HG03460 (cell line): ENCODE data around the gene XPNPEP1.

Source experiments
- ATAC-seq: cut with Tn5 transposase; IDR thresholded peaks from one replicate; pipeline ENCODE4 v1.9.1; 2021; ENCODE audit not compliant: unreplicated experiment

XPNPEP1 gene

DNA sequence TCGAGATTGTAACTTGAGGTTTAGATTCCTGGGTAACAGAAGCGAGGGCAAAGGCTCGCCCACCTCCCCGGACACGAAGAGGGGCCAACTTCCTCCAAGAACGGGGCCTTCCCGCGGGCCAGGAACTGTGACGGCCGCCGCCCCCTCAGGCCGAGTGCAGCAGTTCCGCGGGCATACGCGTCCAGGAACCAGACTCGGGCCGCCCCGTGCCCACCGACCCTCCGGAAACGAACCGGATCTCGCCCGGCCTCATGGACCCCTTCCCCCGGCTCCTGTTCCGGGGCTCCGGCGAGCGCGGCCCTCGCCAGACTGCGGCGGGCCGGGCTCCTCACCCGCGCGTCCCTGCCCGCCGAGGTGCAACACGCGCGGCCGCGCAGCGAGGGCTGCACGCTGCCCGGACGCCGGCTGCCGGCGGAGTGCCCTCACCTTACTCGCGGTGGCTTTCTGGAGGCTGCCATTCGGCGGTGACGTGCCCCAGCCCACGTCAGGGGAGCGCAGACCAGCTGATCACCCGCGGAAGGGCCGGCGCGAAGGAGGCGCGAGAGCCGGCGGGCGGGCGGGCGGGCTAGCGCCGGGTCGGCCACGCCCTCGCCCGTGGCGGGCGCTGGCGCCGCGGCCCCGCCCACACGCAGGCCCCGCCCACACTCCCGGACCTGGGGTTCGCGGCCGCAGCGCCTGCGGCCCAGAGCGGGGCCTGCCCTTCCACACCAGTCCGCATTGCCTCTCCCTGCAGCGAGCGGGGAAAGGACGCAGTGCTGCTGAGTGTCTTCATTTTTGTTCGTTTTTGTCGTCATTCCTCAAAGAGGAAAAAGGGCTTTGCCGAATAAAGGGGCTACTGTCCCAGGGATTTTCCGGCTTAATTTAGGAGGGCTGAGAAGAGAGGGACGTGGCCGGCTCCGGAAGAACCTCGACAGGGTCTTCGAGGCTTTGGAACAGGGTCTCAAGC lies at the start of gene XPNPEP1:
Gene XPNPEP1 (minus strand): TSS at position 536 of the 946 bp plus-strand sequence. CDS start 78 bp downstream, at position 458.
- peak; percentile 95 for ATAC-seq

DNA sequence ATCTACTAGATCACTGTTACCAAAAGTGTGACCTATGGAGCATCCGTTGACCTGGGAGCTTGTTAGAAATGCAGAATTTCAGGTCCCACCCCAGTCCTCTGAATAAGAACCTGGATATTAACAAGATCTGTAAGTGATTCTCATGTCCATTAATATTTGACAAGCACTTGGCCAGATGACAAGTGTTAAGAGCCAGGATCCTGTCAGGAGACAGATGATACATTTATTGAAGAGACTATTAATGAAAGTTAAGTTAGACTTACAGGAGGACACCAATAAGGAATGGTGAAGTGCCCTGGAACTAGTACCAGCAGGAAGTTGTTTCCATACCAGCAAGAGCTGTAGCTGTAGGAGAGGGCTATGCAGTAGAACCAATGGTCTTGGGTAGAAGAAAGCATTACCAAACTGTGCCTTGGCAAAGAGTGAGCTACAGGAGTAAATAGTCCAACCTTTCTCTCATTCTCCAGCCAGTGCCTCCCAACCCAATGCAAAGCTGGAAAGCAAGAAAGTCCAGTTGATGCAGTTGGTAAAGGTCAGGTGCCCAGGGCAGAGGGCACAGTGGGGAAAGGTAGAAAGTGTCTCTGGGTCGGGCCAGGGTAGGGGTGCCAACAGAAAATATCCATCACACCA lies 49.2 kb upstream of the XPNPEP1 start:
- no peak for ATAC-seq

DNA sequence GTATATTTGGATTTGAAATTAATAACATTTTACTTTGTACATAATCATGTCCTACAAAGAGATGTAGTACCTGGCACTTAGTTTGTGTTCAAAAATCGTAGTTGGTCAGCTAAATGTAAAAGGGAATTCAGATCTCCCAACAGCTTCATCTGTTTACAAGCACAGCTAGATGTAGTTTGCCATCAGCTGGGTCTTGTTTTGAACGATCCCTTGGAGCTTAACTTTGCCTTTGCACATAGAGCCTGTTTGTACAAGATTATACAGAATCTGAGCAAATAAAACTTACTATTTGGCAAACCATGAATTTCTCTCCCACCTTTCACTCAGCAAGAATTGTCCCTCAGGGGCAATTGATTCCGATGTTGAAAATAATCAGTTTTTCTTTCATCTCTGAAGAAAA lies 48.3 kb upstream of the XPNPEP1 start:
- no peak for ATAC-seq

DNA sequence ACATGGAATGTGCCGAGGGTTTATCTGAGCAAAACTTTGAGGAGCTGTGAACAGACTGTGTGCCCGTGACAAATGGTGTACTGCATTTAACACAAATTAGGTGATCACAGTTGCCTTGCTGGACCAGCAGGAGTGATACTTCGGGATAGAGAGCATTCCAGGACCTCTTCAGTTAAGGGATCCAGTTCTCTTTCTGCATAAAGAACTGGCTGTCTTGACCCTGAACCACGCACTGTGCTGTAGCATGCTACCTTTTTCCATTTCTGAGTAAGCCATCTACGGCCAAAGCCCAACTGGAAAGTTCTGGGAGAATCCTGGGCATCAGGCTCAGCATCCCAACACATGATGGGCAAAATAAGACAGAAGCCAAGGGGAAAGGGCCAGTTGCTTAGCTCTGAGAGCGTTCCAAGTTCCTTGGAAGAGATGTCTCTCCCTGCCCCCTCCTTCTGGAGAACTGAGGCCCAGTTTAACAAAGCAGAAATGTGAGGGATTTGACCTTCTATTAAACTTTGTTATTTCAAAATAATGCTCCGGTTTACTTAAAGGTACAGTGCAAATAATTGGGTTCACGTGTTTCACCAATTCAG lies 46.5 kb upstream of the XPNPEP1 start:
- ATAC-seq = no peak

DNA sequence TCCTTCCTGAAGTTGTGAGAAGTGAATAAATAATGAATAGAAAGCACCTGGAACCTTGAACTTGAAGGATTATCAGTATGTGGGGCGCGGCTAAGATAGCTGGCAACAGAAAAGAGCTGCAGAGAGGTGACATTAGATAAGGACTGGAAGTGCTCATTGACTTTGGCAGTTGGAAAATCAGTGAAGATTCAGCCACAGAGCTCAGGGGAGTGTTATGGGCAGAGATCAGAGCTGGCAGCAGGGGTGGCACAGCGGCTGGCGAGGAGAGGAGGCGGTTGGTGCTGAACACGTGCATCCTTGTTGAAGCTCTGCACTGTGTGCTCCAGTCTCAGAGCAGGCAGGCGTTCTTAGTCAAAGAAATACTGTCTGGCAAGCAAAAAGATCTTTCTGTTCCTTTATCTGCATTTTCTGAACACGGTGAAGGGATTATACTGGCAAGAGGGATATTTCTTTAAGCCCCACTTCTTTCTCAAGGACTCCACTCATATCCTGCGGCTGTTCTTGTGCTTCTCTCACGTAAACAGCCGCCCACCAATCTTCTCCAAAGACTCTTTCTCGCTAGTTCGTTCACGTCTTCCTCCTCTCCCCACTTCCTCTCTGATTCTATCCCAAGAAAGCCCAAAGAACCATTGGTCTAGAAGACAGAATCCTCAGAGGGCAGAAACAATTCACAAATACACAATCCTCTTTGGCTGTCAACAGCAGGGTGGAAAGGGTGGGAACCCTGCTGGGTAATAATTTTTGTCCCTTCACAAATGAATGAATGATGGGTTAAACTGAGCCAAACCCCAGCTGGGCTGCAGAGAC lies 45.8 kb upstream of the XPNPEP1 start:
- no peak for ATAC-seq

DNA sequence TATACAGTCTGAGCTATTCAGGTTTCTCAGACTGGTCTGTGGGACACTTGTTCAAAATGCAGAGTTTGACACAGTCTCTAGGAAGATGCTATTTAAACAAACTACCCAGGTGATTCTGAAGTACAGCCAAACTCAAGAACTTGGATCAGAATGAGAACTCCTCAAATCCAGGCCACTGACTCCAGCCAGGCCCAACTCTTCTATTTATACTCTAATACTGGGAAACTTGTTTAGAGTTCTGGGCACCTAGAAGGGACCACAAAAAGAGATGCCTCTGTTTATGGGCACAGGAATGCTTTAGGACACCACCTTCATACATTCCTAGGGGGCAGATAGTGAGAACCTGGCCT lies 44.4 kb upstream of the XPNPEP1 start:
- ATAC-seq = no peak

DNA sequence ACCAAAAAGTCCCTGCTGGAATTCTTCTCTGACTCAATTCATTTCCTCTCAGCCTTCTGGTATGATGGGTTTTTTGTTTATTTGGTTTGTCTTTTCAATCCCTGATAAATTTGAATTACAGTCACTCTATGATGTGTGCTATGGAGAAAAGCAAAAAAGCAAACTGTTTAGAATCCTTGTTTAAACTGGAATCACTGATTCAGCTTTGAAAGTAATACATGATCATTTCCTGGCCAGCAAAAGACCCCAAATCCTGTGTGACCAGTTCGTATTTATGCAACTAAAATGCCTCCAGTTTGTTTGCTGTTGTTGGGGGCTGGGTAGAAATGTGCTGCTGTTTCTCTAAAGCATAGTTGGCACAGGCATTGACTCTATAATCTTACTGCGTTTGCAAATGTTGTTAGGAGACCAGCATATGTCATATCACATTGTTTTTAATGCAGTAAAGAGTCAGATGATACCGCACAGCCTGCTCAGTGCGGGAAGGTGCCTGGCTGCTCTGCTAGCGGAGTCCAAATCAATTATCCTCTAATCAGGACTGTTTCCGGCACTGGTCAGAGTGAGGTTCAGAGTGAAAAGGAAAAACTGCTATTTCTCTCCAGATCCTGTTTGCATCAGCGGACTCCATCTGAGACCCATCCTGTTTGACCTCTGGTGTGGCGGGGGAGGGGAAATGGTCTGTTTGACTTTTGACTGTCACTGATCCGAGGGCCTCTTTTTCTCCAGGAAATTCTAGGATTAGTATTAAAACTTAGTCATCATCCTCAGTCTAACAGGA lies 43.8 kb upstream of the XPNPEP1 start:
- ATAC-seq = no peak

DNA sequence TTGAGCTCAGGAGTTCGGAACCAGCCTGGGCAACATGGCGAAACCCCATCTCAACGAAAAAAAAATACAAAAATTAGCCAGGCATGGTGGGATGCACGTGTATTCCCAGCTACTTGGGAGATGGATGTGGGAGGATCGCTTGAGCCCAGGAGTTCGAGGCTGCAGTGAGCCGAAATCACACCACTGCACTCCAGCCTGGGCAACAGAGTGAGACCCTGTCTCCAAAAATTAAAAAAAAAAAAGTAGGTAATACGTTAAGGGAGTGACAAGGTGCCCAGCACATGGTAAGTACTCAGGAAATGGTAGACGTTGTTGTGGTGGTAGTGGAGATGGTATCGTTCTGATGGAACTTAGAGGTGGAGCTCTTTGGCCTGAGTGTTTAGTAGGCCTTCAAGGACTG lies 41.0 kb upstream of the XPNPEP1 start:
- ATAC-seq = no peak

DNA sequence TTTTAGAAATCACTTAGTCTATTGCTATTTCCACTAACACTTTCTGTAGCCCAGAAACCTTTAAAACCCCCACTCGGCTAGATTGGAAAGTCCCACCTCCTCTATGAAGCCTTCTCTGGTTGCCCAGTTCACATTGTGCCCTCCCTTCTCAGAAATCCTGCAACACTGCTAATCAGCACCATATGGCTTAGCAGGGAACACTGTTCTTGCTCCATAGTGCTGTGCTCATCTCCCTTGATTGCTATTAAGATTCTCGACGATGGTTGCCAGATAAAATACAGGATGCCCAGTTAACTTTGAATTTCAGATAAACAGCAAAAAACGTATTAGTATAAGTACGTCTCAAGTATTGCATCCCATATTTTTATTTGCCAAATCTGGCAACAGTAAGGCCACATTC lies 40.1 kb upstream of the XPNPEP1 start:
- no peak for ATAC-seq

DNA sequence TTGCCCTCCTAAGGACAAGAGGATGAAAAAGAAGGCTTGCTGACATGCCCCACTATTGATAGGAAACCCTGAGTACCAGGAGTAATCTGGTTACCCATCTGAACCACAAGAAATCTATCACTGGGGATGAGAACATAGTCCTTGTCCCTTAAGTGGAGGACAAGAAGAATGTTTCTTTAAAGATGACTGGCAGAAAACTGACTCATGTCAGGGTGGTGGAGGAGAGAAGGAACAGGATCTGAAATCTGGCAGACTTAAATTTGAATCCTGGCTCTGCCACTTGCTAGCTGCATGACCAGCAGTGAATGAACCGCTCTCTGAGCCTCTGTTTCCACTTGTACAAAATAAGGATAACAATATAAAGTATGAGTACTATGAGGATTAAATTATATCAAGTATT lies 38.9 kb upstream of the XPNPEP1 start:
- no peak for ATAC-seq

DNA sequence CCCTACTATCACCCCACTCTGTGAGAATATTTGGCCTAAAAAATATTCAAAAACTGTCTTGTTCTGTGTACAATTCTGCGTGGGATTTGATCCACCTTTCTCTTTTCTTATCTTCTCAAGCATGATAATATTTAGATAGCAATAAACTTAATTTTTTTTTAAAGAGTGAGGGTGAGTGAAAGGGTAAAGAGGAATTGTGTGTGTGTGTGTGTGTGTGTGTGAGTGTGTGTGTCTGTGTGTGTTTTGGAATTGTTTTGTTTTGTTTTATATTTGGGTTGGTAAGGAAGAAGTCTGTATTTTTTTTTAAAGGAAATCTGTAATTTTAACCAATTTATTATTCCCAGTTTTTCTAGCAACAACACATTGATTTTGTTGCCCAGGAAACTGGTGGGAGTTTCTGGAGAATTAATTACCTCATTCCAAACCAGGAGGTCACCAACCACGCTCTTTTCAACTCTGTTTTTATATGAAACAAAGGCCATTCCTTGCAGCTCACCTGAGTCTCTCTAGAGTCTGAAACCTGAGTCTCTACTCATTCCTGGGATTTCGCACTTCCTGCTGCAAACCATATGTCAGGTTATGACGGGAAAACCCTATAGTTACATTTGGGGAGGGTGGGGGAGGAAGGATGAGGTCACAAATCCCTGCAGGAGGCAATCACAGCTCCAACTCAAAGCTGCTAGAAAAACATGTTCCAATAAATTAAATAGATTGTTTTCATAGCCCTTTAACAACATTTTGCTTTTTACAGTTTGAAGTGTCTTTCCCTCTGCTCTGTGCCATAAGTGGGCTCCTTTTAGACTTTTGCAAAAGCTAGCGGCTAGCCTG lies 38.1 kb upstream of the XPNPEP1 start:
- no peak for ATAC-seq

DNA sequence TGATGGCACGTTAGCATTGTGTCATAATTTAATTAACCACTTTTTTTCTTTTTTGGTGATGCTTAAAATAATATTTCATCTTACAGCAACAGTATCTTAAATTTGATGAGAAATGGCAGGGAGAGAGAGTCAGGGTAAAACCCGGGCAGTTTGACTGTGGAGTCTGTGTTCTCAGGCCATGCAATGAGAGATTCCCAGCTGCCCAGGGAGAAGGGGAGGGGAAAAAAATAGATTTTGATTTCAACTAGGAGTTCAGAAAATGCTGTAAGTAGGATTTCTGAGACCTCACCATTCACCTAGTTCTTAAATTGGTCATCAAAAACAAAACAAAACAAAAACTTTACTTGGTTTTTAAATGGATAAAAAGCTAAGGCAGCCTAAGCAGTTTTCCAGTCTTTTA lies 37.4 kb upstream of the XPNPEP1 start:
- ATAC-seq = no peak

DNA sequence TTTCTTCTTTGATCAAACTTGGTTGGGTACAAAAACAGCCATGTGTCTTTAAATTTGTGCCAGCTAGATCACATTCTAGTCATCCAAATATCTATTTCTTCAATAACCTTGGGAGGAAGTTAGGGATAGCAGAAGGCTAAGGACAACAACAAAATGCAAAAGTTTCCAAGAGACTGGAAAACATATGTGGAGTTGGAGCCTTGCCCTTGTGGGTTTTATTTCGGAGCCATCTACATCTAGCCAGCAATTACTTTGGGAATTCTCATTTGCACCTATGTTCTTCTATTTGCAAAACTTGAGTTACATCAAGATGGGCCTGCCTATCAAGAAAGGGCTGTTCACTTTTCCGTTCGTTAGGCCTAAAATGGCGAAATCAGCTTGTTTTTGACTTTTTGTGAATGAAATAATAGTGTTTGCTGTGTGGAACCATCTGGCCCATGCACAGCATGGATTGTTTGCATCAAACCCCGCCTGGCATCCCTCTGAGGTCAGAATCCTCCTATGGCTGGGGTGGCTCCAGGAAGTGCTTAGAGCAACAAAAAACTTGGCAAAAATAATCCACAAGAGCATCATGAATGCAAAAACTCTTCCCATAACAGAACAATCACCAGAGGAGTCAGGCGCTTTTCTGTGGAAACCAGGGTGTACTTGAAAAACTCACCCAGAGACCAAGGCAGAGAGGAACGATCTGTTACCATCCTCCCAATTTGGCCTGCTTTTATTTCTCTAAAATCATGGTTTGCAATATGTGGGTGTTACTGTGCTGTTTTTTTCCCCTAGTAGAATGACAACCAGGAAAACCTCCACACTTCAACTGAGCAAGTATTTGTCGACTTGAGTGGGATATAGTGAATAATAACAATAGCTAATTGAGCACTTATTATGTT lies 36.2 kb upstream of the XPNPEP1 start:
- no peak for ATAC-seq

DNA sequence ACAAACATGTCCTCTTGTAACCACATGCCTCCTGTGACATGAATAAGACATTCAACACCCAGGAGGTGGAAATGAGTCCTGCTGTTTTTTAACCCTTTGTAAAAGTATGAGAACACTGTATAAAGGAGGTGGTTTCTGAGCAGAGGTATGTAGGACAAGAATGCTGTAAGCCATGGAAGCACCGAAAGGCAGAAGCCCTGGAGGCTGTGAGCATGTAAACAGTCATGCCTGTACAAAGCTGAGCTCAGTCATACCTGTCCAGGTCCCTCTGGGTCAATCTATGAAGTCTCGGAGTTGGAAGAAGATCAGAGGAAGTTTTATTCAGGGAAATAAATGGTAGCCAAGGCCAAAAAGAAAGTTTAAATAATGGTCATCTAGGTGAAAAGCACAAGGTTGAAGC lies 34.7 kb upstream of the XPNPEP1 start:
- ATAC-seq = no peak

DNA sequence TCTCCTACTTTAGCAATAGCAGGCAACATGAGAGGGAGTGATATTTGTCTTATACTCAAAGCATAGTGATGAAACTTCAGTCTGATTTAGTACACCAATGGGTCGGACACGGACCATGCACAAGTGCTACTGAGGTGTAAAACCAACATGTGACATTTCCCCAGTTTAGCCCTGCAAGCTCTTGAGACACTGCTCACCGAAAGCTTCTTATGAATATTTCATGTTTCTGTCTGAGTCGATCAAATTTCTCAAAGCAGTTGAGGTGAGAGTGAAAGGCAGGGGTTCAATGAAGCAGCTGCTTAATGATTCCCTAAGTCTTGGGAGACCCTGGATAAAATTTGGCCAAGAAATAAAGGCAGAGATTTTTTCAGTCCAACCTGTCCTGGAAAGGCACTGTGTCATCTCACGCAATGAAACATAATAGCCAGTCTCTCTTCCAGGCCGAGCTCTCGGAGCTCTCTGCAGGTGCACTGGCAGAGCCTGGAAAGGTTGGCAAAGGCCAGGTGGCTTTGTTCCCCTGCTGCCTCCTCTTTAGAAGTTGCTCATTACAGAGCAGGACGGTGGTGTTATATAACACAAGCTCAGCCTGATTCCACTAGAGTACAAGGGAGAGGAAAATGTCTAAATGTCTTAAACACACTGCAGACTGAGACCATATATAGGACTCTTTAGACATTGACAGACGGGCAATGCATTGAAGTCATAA lies 33.9 kb upstream of the XPNPEP1 start:
- peak; percentile 96 for ATAC-seq

DNA sequence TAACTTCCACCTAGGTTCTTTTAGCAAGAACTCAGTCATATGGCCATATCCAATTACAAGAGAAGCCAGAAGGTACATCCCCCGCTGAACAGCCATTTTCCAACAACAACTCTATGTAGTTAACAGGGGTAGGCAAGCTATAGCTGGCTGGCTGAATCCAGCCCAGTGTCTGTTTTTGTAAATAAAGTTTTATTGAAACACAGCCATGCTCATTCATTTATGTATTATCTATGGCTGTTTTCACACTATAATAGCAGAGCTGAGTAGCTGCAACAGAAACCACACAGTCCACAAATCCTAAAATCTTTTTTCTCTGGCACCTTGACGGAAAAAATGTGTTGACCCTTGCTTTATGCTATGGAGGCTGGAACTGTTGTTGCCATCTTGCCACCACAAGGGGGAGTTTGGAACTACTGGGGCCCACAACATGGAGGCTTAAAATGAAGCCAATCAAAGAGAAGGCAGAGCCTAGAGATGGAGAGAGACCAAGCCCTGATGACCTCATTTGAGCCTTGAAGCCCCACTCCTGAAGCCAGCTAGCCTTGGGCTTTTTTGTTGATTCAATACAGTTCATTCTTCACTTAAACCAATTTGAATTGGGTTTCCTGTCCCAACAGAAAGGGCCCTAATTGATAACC lies 33.3 kb upstream of the XPNPEP1 start:
- ATAC-seq = peak; percentile 69

DNA sequence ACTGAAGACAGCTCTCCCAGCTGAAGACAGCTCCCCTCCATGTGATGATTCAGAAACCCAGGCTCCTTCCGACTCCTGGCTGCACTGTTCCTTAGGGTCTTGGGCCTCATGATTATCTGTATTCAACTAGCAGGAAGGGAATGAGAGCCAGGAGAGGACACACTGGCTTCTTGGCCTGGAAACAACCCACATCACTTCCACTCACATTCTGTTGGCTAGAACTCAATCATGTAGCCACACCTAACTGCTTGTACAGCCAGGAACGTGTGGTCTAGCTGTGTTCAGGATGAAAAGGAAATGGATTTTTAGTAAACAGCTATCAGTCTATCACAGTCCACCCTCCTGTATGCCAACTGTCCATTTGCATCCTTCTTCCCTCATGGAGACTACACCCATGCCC lies 30.5 kb upstream of the XPNPEP1 start:
- ATAC-seq = no peak

DNA sequence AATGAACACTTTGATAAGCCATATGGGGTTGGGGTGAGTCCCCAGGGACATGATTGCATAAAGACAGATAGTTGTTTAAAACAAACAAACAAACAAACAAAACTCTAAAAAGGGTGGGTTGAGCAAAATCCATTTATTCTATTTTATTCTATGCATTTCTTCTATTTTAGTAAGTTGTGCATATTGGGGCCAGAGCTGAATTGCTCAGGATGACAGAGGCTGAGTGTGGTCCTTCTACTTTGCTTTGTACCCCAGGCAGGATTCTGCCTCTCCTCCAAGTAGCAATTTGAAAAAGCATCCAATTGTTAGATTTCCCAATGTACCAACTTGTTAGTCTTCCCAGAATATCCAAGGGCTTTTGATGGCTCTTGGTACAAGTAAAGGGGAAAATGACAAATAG lies 29.2 kb upstream of the XPNPEP1 start:
- ATAC-seq = no peak
